ENCODE data around the gene SCN10A.

SCN10A gene

DNA sequence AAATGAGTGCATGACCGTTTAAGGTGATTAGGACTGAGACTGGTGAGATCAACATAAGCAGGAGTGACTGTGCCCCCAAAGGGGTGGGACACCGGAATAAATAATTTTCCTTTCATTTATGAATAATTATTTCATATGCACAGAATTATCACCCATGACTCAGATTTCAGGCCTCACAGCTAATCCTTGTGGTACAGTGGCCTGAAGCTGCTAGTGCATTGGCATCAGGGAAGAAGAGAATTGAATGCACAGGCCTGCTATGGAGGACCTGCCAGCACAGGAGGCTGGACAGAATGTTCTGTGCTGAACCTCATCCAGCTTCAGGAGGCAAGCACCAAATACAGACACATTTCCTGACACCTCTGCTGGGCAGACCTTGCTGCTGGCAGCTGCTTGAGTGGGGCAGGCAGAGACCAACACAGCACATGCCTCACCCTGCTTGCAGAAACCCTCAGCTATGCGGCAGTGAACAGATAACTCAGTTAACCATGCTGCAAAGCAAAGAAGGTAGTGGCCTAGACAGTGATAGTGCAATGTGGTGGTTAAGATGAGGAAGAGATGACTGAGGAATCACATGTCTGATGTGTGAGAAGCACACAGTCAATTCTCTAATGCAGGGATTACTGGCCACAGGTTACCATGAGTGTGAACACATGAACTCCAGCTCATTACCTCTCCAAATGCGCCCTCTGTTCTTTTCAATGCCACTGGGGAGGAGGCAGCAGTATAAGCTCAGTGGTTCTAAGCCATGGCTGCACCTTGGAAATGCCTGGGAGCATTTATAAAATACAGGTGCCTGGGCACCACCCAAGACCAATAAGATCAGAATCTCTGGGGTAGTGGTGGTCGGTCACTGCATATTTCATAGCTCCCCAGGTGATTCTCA lies 98.4 kb downstream of the SCN10A start:
- no peak for DNase-seq

DNA sequence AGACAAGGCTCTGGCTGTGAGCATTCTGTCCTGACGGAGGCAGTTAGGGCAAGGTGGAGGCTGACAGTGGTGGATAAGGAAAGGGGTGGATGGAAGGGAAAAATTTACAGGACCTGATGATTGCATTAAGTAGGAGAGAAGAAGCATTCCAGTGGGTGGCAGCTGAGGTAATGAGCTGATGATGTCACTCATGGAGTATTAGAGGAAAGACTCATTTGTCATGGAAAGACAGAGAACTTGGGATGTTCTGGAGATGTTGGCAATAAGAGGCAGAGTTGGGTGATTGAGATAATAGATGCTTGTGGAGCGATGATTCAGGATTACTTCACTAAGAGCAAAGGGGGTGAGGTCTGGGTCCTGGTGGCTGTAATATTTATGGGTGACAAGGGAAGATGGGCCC lies 102.9 kb downstream of the SCN10A start:
- no peak for DNase-seq

DNA sequence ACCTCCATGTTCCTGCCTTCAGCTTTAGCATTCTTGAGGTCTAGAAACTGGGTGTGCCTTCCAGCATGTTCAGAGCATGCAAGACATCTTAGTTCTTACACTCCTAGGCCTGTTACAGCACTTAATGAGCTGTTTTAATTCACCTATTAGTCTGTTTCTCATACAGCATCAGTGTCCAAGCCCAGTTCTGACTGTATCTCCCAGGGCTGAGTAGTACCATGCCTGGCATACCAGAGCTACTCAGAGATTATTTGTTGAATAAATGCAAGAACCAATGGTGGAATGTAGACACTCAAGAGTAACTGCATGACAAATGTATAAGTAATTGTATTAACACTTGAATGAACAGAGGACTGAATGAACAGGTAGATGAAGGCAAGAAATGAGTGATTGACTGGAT lies 104.7 kb downstream of the SCN10A start:
- no peak for DNase-seq

DNA sequence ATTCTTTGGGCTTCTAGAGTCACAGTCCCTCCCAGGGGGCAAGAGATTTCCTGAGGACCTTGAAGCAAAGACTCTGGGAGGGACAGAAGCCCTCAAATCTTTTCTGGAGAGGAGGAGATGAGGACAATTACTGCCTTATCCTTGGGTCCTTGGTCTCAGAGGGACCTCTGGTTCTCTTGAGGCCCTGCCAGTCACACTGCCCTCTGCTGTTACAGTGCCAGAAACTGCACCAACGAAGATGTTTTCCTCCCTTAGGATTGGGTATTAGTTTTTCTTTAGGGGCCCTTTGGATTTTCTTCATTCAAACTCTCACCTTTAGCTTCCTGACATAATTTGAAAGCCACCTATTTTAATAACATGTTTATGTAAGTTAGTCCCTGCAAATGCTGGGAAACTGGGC lies 108.3 kb downstream of the SCN10A start:
- peak; percentile 14 for DNase-seq

DNA sequence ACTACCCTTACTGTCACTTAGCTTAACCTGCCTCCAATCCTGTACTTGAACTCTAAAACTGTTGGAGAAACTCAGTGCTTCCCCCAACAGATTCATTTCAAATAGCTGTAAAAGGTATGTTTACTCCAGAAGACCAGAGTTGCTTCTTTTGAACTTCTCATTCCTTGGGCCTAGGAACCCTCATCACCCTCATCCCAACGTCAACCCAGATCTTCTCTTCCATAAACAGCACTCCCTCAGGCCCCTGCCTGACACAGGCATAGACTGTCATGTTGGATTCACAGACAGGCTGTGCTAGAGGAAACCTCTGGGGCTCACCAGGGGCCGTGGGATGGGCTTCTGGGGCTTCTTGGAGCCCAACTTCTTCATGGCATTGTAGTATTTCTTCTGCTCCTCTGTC lies 109.1 kb downstream of the SCN10A start:
- no peak for DNase-seq

DNA sequence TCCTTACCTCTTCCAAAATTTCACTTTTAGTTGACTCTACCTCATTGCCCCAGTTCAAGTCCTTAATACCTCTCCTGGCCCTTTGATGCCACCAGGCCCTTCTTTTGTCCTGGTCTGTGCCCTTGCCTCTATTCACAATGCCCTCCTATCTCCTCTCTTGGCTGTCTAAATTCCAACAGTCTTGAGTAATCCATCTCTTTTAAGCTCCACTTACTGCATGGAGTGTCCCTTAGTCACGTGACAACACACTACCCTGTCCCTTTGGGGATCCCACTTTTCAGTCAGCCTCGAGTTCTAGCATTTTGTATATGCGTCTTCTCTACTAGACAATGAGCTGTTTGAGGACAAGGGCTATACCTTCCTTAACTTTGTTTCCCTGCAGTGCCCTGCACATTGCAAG lies 113.8 kb downstream of the SCN10A start:
- DNase-seq = no peak

DNA sequence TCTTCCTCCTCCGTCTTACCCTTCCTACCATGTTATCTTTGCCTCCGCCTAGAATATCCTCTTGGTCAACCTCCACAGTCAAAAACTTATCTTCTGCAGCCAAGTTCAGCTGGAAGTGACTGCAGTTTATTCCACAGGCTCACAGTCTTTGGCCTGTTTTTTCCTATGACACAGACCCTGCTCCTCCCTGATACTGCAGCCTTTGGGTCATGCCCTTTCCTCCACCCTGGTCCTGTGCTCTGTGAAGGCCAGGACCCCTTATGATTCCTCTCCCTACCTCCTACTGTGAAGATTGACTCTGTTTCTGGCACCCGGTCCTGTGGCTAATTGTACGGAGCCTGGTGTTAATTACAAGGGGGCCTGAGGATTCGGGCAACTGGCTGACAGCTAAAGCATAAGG lies 117.3 kb downstream of the SCN10A start:
- DNase-seq = no peak

DNA sequence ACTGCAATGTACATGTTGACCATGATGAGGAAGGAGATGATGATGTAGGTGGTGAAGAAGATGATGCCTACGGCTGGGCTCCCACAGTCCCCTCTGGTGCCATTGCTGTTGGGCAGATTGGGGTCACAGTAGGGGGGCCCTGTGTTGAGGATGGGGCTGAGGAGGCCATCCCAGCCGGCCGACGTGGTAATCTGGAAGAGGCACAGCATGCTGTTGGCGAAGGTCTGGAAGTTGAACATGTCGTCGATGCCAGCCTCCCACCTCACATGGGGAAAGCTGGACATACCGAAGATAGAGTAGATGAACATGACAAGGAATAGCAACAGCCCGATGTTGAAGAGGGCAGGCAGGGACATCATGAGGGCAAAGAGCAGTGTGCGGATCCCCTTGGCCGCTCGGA lies 118.0 kb downstream of the SCN10A start:
- DNase-seq = no peak

DNA sequence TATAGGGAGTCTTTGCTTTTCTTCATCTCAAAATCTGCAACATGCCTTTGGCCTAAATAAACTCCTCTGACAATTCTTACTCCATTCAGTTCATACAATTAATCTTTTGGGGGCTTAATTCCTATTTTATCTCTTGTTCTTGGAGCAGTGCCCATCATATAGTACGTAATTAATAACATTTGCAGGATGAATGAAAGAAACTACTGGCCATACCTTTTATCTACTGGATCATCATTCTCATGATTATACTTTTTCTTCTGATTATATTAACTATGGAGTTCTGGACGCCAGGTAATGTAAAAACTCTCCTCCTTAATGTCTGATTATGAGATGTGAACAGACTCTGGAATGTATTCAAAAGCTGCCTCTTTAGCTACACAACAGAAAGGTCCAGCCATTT lies 120.0 kb downstream of the SCN10A start:
- no peak for DNase-seq

DNA sequence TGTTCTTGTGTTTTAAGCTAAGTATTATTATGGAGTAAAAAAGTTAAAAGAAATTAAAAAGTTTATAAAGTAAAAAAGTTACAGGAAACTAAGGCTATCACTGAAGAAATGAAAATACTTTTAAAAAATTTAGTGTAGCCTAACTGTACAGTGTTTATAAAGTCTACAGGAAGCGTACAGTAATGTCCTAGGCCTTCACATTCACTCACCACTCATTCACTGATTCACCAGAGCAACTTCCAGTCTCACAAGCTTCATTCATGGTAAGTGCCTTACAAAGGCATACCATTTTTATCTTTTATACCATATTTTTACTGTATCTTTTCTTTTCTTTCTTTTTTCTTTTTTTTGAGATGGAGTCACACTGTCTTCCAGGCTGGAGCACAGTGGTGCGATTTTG lies 125.8 kb downstream of the SCN10A start:
- DNase-seq = no peak

DNA sequence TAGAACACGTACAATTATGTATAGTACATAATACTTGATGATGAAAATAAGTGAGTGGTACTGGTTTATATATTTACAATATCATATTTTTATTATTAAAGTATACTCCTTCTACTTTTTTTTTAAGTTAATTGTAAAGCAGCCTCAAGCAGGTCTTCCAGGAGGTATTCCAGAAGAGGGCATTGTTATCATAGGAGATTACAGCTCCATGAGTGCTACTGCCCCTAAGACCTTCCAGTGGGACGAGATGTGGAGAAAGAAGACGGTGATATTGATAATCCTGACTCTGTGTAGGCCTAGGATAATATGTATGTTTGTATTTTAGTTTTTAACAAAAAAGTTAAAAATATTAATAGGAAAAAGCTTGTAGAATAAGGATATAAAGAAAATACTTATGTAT lies 126.2 kb downstream of the SCN10A start:
- no peak for DNase-seq

DNA sequence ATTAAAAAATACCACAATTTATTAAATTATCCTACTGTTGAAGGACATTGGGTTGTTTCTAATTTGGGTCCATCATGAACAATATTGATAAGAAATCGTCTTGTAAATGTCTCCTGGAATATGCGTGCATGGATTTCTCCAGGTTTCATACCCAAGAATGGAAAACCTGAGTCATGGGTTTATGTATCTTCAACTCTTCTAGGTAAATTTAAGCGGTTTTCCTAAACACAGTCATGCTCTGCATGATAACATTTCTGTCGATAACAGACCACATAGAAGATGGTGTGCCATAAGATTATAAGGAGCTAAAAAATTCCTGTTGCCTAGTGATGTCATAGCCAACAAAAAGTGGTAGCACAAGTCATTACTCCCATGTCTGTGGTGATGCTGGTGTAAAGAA lies 126.7 kb downstream of the SCN10A start:
- DNase-seq = no peak

DNA sequence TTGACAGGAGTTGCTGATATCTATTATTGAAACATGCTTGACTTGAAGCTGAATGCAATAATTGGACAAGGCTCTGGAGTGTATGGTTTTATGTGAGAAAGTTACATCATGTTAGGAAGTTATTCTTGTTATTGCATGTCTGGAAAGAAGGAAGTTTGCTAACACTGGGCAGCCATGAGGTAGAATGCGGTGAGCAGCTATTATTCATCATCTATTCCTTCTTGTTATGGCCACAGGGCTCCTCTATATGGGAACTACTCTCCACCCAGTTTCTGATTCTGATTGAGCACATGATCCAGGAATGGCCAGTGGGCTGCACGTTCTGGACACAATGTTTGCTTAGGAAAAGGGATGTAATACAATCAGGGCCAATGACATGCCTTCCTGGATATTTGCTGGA lies 128.7 kb downstream of the SCN10A start:
- peak; percentile 17 for DNase-seq

DNA sequence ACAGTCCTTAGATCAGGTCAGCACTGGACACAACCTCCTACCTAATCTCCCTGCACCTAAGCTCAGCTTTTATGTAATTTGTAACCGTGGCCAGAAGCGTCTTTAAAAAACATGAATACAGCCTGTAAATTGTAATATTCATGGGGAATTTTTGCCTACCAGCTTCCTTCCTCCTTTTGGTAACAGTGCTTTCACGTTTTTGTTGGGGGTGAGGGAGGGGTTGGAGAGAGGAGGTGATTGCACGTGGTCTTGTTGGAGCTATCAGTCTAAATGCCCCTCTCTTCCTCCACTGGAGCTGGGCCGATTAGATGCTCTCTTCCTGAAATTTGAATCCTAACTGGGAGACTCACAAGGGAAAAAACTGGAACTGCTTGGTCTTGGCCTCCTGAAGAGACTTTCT lies 131.5 kb downstream of the SCN10A start:
- DNase-seq = no peak

DNA sequence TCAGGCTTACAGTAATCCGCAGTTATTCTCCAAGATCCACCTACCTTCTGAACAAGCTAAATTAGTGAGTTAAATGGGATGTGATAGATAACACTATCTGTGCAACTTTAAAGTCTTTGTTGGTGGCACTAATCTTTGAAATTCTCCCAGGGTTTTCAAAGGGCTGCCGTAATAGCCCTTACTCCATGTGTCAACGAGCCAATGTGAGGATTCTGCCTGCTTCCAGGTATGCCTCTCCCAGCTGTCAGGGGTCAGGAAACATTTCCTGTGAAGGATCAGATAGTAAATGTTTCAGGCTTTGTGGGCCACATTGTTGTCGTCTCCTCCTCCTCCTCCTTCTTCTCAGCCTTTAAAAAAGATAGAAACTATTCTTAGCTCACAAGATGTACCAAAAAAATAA lies 146.3 kb downstream of the SCN10A start:
- no peak for DNase-seq

DNA sequence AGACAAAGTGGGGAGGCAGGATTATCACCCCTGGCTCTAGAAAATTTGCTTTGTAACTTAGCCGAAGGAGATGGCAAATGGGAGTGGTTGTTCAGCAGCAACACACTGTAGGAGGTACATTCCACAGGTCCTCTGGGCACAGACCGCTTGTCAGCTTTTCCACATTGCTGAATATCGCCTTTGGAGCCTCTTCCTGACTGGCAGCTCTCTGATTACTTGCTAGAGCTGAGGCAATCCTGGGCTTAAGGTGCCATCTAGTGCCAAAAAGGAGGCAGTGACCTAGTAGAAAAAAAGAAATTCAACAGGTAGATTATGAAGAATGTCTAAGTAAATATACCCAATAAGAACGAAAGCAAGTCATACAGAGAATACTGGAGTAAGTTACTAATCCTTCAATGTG lies 153.5 kb downstream of the SCN10A start:
- DNase-seq = no peak

DNA sequence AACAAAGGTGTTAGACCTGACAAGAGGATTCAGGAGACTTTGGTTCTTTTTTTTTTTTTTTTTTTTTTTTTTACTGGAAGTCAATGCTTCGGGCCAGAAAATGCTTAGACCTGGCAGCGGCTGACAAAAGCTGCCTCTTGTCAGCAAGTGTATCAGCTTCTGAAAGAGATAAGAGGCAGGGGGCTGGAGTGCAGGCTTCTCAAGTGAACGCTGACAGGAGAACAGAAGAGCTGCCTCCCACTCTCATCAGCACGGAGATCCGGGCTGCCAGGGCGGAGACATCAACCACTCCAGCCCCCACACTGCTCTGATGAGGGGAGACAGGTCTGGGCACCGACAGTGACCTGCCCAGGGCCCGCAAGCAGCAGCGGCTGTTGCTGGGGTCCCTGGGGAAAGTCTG lies 157.2 kb downstream of the SCN10A start:
- DNase-seq = no peak

DNA sequence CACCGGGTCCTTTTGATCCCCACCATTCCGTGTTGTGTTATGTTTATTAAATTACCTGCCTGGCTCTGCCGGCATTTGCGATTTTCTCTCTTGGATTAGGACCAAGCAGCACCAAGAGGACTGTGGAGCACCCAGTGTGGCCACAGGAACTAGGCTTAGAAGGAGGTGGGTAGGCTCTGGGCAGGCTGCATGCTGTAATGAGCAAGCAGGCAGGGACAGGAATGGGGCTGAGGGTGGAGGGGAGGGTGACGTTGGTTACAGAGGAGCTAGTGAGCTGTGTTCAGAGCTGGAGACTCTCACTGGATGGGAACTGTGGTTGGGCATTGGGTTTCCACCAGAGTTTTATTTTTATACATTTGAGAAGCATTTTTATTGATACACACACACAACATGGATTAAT lies 158.6 kb downstream of the SCN10A start:
- no peak for DNase-seq

DNA sequence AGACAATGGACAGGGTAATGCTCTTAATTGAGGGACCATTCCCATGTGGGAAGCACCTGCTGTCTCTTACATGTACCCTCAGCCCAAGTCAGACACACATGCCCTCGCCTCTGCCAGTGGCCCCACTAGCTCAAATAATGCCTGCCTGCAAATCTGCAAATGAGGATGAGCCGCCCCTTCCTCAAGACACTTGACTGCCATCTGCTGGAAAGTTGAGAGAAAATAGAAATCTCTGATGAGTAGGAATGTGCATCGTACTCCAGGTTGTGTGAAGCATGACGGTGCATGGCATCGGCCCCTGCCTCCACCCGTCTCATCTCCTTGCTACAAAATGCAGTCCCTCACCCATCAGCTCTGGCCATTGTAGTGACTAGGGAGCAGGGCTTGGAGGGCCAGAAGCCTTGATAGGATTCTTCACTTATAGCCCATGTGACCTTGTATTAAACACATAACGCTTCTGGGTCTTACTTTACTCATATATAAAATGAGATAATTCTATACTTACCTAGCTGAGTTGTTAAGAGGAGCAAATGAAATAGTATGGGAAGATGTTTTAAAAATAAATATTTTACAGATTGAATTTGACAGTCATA lies 160.2 kb downstream of the SCN10A start:
- peak; percentile 45 for DNase-seq

DNA sequence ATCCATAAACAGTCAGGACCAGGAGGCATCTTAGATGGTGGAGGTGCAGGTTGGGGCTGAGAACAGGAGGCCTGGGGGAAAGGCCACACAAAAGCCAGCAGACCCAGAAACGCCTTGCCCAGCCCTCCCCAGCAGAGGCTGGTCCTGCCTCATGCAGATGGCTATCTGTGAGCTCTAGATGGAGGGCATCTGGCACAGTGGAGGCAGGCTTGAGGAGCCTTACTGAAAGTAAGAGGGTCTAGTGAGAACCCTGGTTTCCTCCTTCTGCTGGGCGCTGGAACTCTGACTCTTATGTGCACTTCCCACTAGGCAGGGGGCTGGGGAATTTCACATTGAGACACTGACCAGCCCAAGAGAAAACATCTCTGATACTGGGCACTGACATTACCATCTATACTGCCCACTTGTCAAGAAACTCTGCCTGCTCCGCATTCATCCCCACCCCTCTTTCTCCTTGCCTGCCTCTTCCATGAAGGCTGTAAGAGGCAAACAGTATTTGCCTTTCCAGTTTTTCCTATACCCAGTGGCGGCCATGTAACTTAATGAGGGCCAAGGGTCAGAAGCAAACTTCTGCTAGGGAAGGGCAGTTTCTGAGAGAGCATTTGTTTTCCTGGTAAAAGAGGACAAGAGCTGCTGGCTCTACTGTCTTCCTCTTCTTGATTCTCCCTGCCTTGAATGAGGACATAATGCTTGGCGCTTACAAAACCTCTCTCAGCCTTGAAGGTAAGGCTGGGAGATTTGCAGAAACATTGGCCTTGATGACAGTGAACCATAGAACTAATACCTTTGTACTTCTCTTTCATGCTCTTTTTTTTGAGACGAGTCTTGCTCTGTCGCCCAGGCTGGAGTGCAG lies 162.1 kb downstream of the SCN10A start:
- no peak for DNase-seq

DNA sequence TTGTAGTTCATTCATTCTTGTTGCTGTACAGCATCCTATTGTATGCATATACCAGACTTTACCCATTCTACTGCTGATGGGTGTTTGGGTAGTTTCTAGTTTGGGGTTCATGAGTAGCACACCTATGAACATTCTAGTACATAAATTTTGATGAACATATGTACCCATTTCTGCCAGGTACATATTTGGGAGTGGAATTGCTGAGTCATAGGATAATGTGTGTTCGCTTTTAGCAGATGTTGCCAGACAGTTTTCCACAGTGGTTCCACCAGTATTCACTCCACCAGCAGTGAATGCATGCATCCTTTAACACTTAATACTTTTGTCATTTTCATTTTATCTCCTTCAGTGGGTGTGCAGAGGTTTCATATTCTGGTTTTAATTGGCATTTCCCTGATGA lies 163.1 kb downstream of the SCN10A start:
- DNase-seq = no peak

DNA sequence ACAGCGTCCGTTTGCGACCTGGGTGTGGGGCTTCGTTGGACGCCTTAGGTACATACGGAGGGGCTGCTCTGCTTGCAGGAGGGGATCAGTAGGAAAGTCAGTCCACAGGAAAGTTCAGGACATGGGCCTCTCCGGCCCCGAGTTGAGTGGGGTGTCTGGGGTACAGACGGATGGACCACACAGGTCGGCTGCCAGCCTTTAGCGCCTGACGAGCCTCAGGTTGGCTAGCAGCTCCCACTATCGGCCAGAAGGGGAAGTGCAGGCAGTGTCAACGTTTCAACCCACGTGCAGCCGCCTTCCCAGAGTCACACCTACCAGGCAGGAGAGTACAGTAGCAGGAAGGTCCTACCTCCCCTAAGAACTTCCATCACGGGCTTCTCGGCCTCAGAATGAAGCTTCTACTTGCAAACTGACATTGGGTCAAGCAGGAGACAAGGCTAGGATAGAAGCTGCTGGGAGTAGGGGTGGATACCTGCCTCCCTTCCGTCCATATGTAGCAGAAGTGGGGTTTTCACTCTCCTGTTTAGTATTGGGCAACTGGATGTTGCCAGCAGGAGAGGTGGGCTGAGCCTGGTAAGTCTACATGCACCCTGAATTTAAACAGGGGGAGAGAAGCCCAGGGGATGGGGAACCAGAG lies 164.7 kb downstream of the SCN10A start:
- DNase-seq = peak; percentile 70

DNA sequence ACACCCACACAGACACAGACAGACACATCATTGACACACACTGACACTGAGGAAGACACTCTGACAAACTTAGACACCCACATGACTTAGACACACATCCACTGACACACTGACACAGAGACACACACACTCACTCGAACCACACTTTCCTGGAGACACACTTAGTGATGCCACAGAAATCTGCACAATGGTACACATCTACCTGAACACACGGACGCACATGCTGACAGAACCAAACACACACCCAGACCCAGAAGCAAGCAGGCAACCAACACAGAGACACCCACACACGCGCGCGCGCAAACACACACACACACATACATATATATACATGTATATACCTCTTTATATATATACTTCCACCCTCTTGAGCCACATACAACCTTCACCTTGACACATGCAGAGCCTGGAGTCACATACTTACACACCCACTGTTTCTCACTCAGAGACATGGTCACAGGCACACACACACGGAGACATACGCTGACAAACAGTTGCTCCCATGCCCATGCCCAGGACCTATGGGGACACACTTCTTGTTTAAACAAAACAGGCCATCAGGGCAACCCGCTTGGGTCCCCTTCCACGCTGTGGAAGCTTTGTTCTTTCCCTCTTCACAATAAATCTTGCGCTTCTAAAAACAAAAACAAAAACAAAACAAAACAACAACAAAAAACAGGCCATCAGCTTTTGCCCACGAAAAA lies 165.6 kb downstream of the SCN10A start:
- DNase-seq = no peak

Measured in suppressor macrophage treated with lipopolysaccharide for 4 hours (primary cell).